Activated CD8-positive, alpha-beta T cell treated with anti-CD3 and anti-CD28 coated beads for 36 hours (primary cell): Measurements from ENCODE around the gene BTBD7. TPM values are rescaled to one million over a fixed set of nuclear protein-coding genes. Genes with fewer than 3 reads are reported as not detected.

ENCODE experiments used
- ATAC-seq: fragments of 200-7000 bp; cut with Tn5 transposase; one replicate; pipeline ENCODE4 v1.10.0; 2021; ENCODE audit warnings: mild to moderate bottlenecking, moderate library complexity
- CTCF ChIA-PET: fragments of 350-600 bp; sonication (Branson Sonifier 250); formaldehyde crosslinking; loops from one replicate; lab custom pipeline; 2021; ENCODE audit warnings: antibody characterized with exemption; lab: Charles Lee
- POLR2A ChIA-PET: fragments of 350-600 bp; sonication (Branson Sonifier 250); formaldehyde crosslinking; loops from one replicate; lab custom pipeline; 2021; ENCODE audit warnings: antibody characterized with exemption; lab: Charles Lee
- DNase-seq: peaks from one replicate; pipeline ENCODE4 v3.0.0-alpha.2; 2020
- H3K27ac Mint-ChIP-seq: one replicate; pipeline ENCODE4 v1.8.0; 2021; ENCODE audit warnings: mild to moderate bottlenecking, mixed read lengths
- H3K27me3 Mint-ChIP-seq: one replicate; pipeline ENCODE4 v1.8.0; 2021; ENCODE audit warnings: mixed read lengths
- H3K36me3 Mint-ChIP-seq: one replicate; pipeline ENCODE4 v1.8.0; 2021; ENCODE audit warnings: low read depth, mixed read lengths
- H3K4me1 Mint-ChIP-seq: one replicate; pipeline ENCODE4 v1.8.0; 2021; ENCODE audit warnings: low read depth, mixed read lengths
- H3K4me3 Mint-ChIP-seq: one replicate; pipeline ENCODE4 v1.8.0; 2021; ENCODE audit warnings: mild to moderate bottlenecking, moderate library complexity, mixed read lengths
- H3K9me3 Mint-ChIP-seq: one replicate; pipeline ENCODE4 v1.8.0; 2021; ENCODE audit warnings: mixed read lengths
- intact Hi-C: fragments of 100-400 bp; cut with micrococcal nuclease; formaldehyde crosslinking; loops from one replicate; pipeline ENCODE4 v1.10.0; 2022
- total RNA-seq, 2 experiments: library from RNA; stranded (reverse); gene quantifications; one replicate each; pipeline ENCODE4 v1.2.3, GENCODE V29; 2021
- TF ChIP-seq, protein P1 (sequence below): fragments of 200-600 bp; IDR thresholded peaks from one replicate; pipeline ENCODE4 v1.8.0; 2022; ENCODE audit warnings: antibody characterized with exemption, mild to moderate bottlenecking

BTBD7 gene
- total RNA-seq, 2 experiments from 2014 or later: 8.7 to 12.6 TPM

DNA sequence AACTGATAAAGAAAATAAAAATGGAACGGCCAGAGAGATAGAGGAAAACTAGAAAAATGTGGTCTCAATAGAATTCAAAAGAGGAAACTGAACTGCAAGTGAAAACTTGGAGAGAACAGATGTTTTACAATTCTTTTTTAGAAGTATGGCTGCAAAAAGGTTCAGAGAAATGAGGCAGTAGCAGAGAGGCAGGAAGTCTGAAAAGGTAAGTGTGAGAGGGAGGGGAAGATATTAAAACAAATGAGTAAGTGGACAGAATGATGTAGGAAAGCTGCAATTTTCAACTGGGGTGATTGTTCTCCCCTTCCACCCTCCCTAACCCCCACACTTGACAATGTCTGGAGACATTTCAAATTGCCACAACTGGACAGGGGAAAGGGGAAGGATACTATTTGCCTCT lies 12.9 kb downstream of the BTBD7 start:
- CTCF ChIA-PET: no interaction called here
- peak overlapping the region; percentile 59 for H3K27ac Mint-ChIP-seq
- ATAC-seq: no peak
- no peaks in the 10 kb centered on the region for H3K27me3 Mint-ChIP-seq
- H3K9me3 Mint-ChIP-seq: no peaks in the 10 kb centered on the region
- peaks cover 39% of the 10 kb centered on the region for H3K4me1 Mint-ChIP-seq
- no peak for DNase-seq
- H3K36me3 Mint-ChIP-seq: peaks cover 25% of the 10 kb centered on the region
- POLR2A ChIA-PET: no interaction called here
- no peak overlapping the region for H3K4me3 Mint-ChIP-seq
- intact Hi-C loops: no loop called here
- TF ChIP-seq, protein P1, sequence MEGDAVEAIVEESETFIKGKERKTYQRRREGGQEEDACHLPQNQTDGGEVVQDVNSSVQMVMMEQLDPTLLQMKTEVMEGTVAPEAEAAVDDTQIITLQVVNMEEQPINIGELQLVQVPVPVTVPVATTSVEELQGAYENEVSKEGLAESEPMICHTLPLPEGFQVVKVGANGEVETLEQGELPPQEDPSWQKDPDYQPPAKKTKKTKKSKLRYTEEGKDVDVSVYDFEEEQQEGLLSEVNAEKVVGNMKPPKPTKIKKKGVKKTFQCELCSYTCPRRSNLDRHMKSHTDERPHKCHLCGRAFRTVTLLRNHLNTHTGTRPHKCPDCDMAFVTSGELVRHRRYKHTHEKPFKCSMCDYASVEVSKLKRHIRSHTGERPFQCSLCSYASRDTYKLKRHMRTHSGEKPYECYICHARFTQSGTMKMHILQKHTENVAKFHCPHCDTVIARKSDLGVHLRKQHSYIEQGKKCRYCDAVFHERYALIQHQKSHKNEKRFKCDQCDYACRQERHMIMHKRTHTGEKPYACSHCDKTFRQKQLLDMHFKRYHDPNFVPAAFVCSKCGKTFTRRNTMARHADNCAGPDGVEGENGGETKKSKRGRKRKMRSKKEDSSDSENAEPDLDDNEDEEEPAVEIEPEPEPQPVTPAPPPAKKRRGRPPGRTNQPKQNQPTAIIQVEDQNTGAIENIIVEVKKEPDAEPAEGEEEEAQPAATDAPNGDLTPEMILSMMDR: no peak

GRCh38 chr14:93319494-93319893 lies 13.3 kb downstream of the BTBD7 start:
- ChIA-PET CTCF (no interaction called here), POLR2A (interaction anchor here (1.5 kb wide), 1 partner anchor 11 kb away, joined by 3 read pairs; no protein-coding TSS in a partner anchor)
- H3K9me3 Mint-ChIP-seq: no peaks in the 10 kb centered on the region
- no peak for ATAC-seq
- peaks cover 36% of the 10 kb centered on the region for H3K4me1 Mint-ChIP-seq
- H3K27me3 Mint-ChIP-seq: no peaks in the 10 kb centered on the region
- intact Hi-C loops: no loop called here
- H3K4me3 Mint-ChIP-seq: no peak overlapping the region
- DNase-seq: no peak
- H3K27ac Mint-ChIP-seq: peak overlapping the region; percentile 59
- TF ChIP-seq, protein P1: no peak
- peaks cover 21% of the 10 kb centered on the region for H3K36me3 Mint-ChIP-seq

DNA sequence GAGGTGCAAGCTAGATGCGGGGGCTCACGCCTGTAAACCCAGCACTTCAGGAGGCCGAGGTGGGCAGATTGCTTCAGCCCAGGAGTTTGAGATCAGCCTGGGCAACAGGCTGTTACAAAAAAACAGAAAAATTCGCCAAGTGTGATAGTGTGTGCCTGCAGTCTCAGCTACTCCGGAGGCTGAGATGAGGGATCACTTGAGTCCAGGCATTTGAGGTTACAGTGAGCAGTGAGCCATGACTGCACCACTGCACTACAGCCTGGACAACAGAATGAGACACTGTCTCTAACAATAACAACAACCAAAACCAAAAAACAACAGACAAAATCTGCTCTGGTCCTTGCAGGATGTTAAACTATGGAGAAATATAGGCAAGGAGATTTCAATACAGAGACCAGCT lies 13.9 kb downstream of the BTBD7 start:
- H3K4me1 Mint-ChIP-seq: peaks cover 34% of the 10 kb centered on the region
- no peak overlapping the region for H3K4me3 Mint-ChIP-seq
- POLR2A ChIA-PET: interaction anchor here (1.5 kb wide), 1 partner anchor 12 kb away, joined by 3 read pairs; no protein-coding TSS in a partner anchor

GRCh38 chr14:93317875-93318807 lies 14.7 kb downstream of the BTBD7 start:
- peaks cover 16% of the 10 kb centered on the region for H3K36me3 Mint-ChIP-seq
- intact Hi-C loops: no loop called here
- CTCF ChIA-PET: interaction anchor here (0.7 to 1.4 kb wide), 4 partner anchors 9 to 59 kb away, joined by 3 to 4 read pairs (median 3); no protein-coding TSS in a partner anchor
- POLR2A ChIA-PET: interaction anchor here (0.8 to 1.5 kb wide), 2 partner anchors 11 to 12 kb away, joined by 3 read pairs; no protein-coding TSS in a partner anchor
- no peak overlapping the region for H3K27ac Mint-ChIP-seq
- TF ChIP-seq, protein P1: no peak
- H3K27me3 Mint-ChIP-seq: no peaks in the 10 kb centered on the region
- H3K9me3 Mint-ChIP-seq: no peaks in the 10 kb centered on the region
- H3K4me1 Mint-ChIP-seq: peaks cover 27% of the 10 kb centered on the region
- DNase-seq (no peak), ATAC-seq (no peak)
- H3K4me3 Mint-ChIP-seq: no peak overlapping the region

More for the DNA sequence above, 13.9 kb downstream of the BTBD7 start:
- H3K27me3 Mint-ChIP-seq: no peaks in the 10 kb centered on the region
- no peak for DNase-seq
- H3K36me3 Mint-ChIP-seq: peaks cover 19% of the 10 kb centered on the region
- H3K27ac Mint-ChIP-seq: no peak overlapping the region
- intact Hi-C loops: no loop called here
- no peak for ATAC-seq
- CTCF ChIA-PET: interaction anchor here (1.3 to 1.4 kb wide), 2 partner anchors 9 to 59 kb away, joined by 3 read pairs; no protein-coding TSS in a partner anchor
- no peaks in the 10 kb centered on the region for H3K9me3 Mint-ChIP-seq
- TF ChIP-seq, protein P1: no peak
